ENCODE data around the gene OR2C3.

- no peak for TF ChIP-seq PBX3 (CRISPR knock-in tag; IDR thresholded peaks at IDR 0.05)
- no peak for TF ChIP-seq CTCF (tag by site-specific recombination; IDR thresholded peaks at IDR 0.05)
- TF ChIP-seq SCRT1 (tag by site-specific recombination; IDR thresholded peaks at IDR 0.05; ENCODE audit: borderline replicate concordance), result no peak
- no peak for TF ChIP-seq ZNF585B (tag by site-specific recombination; IDR thresholded peaks at IDR 0.05)
- TF ChIP-seq REST (tag by site-specific recombination; IDR thresholded peaks at IDR 0.05), result no peak
Observed at GRCh38 chr1:247561711-247562110, 25.5 kb upstream of the OR2C3 start.

Measured in HEK293 (cell line).